NCI-H2107 treated with DMSO at 0.1 percent for 48 hours (cell line): Measurements from ENCODE around the gene SLC17A3.

Source experiments
- DNase-seq: peaks from one replicate; lab custom pipeline; 2025; ENCODE audit not compliant: unreplicated experiment; lab: John Stamatoyannopoulos, UW

The SLC17A3 gene

DNA sequence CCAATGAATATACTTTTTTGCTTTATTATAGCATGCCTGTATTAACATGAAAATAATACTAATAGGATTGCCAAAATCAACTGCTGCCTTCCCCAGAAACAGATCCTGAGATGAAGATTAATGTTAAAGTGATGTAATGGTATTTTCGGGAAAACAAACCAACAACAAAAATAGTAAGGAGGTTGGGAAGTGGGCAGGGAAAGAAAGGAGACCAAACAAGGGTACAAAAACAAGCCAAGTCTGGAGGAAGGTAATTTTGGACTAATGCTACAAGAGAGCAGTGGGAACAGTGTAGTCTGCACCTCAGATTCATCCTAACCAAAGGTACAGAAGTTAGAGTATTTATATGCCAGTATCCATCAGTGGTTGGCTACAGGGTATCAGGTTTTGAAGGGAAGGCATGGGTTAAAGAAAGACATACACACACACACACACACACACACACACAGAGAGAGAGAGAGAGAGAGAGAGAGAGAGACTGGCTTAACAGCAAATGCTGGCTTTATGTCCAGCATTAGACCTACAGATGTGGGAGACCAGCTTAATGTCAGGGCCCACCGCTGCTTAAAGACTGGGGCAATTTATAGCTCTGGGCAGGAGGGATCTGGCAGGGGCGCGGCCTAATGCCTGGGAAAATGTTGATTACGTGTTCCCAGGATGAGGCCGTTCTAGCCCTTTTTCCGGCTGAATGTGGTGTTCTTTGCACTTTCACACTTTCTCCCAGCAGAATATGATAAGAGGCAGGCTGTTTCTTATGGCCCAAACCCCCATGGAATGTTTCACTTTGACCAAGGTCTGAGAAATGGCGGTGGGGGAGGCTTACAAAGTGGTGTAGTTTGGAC, 38.4 kb downstream of the SLC17A3 start:
- DNase-seq = no peak

- no peak for DNase-seq
These were observed 39.1 kb downstream of the SLC17A3 start for GRCh38 chr6:25834950-25835349.

GRCh38 chr6:25833136-25833535, 40.9 kb downstream of the SLC17A3 start:
- DNase-seq = no peak

- no peak for DNase-seq
These were observed 41.4 kb downstream of the SLC17A3 start for GRCh38 chr6:25832670-25833069.

- DNase-seq = no peak
These were observed 41.8 kb downstream of the SLC17A3 start for GRCh38 chr6:25832307-25832662.

DNA sequence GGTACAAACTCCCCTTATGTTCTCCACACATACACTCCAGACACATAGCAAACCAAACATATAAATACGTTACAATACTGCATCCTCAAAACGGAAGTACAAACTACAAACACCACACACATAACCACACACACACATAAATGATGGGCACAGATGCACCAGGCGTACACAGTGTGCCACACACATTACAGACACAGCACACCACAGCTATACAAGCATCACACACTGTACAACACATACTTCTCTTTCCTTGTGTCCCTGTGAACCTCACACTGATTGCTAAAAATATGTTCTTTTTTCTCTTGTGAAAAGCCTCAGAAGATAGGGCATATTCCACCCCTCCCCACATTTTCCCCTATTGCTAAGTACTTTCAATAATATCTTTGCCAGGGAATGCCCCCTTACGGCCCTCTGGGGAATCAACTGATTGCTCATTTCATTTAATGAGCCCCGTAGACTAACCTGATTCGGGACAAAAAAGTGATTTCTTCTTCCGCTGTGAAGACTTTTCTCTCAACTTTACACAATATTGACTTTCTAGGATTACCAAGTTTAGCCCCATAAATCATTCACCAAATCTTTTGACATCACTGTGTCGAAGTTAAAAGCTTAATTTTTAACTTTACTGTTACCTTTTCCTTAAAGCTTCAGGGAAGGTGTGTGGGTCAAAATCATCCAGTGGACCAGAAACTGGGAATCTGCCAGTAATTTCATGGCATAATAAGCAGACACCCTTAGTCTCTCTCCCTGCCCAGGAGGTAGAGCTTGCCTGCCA, 42.3 kb downstream of the SLC17A3 start, which contains the start of gene SLC17A1:
Gene SLC17A1, minus strand, starts transcription at position 521 of the 775 bp plus-strand sequence. CDS start 1,495 bp downstream, outside the sequence.
- DNase-seq = no peak

DNA sequence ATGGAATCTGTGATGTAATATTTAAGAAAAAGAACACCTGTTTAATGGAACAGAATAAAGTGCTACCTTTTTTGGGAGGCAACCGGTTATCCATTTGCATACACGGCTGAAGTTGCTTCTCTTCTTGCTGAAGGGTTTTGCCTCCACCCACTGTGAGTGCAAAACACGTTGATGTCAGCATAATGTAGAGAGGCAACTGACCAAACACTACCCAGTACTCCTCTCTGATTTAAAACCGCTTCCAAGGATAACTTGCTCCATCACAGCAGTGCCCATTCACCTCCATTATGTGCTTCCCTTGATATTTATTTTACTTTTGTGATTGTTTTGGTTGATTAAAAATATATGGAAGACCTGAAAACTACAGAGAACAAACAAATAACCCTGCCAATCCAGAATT, 43.6 kb downstream of the SLC17A3 start:
- no peak for DNase-seq

DNA sequence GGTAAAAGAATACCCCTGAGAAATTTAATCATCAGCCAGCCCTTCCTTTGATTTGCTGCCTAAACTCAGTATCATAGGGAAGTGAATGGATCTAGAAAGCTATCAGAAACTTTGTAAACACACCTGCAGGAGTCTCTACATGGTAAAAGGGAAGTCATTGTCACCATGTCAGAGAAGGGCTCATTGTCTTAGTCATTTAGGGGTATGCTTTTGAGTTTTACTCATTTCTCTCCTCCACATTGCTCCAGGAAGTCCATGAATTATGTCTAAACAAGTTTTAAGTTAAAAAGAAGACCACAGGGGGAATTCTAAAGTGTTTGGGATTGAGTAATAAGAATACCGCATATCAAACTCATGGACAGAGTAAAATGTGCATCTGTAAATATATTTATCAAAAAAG, 44.7 kb downstream of the SLC17A3 start:
- no peak for DNase-seq

DNA sequence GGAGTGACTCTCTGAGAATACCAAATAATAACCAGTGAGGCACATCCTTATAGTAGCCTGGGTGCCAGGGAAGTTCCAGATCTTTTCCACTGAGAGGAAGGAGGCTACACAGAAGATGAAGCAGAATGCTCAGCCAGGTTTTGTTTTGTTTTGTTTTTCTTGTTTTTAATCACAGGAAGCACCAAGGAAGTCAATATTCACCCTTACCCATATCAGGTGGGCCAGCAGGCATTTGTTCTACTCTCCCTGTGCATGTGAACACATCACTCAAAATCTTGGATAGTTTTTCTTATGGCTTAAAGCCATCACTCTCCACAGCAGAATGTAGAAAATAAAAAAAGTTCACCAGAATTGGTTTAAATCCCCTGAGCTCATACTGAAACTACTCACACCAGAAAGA, 52.7 kb downstream of the SLC17A3 start:
- DNase-seq = no peak

- no peak for DNase-seq
These were observed 57.8 kb downstream of the SLC17A3 start for GRCh38 chr6:25816252-25816651.

DNA sequence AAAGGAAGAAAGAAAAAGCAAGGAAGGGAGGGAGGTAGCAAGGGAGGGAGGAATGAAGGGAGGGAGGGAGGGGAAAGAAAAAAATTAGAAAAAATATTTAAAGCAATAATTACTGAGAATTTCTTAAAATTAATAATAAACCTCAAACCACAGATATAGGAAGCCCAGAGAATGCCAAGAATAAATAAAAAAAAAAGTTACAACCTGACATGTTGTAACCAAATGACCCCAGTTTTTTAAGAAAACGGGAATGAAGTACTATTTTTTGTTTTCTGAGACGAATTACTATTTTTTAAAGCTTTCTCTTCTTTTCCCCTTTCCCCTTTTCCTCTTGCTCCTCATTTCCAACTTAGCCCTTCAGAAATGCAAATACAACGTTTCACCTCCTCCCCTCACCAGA, 58.8 kb downstream of the SLC17A3 start:
- no peak for DNase-seq

DNA sequence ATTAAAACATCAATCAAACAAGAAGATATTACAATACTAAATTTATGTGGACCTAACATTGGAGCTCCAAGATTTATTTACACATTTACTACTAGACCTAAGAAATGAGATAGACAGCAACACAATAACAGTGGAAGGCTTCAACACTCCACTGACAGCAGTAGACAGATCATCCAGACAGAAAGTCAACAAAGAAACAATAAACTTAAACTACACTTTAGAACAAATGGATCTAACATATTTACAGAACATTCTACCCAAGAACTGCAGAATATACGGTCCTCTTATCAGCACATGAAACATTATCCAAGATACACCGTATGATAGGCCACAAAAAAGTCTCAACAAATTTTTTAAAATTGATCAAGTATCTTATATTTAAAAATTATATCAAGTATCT, 69.2 kb downstream of the SLC17A3 start:
- DNase-seq = no peak

GRCh38 chr6:25801436-25801835, 72.6 kb downstream of the SLC17A3 start:
- DNase-seq = no peak
